ENCODE measurements around the gene CEP162.

GRCh38 chr6:84249724-84250123 is 22.3 kb upstream of the CEP162 start:
- TF ChIP-seq, protein P1, sequence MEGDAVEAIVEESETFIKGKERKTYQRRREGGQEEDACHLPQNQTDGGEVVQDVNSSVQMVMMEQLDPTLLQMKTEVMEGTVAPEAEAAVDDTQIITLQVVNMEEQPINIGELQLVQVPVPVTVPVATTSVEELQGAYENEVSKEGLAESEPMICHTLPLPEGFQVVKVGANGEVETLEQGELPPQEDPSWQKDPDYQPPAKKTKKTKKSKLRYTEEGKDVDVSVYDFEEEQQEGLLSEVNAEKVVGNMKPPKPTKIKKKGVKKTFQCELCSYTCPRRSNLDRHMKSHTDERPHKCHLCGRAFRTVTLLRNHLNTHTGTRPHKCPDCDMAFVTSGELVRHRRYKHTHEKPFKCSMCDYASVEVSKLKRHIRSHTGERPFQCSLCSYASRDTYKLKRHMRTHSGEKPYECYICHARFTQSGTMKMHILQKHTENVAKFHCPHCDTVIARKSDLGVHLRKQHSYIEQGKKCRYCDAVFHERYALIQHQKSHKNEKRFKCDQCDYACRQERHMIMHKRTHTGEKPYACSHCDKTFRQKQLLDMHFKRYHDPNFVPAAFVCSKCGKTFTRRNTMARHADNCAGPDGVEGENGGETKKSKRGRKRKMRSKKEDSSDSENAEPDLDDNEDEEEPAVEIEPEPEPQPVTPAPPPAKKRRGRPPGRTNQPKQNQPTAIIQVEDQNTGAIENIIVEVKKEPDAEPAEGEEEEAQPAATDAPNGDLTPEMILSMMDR (conservative IDR thresholded peaks at IDR 0.05; ENCODE audit: low read length): no peak
- TF ChIP-seq EZH2phosphoT487 (IDR thresholded peaks at IDR 0.05; ENCODE audit: borderline replicate concordance): no peak
